Measurements from ENCODE around the gene ANTXR1.

Gene ANTXR1

GRCh38 chr2:69269330-69269729 is 256.4 kb downstream of the ANTXR1 start:
- no peaks in the 10 kb centered on the region for H3K36me3 ChIP-seq (ENCODE audit: control insufficient read depth, low read depth, low read length)
- H3K27ac ChIP-seq (ENCODE audit: low read length), result no peak overlapping the region
- no peak overlapping the region for H3K4me3 ChIP-seq (ENCODE audit: low read length)
- no peaks in the 10 kb centered on the region for H3K27me3 ChIP-seq (ENCODE audit: control insufficient read depth, insufficient read depth, low read length)
- no peaks in the 10 kb centered on the region for H3K4me1 ChIP-seq (ENCODE audit: control insufficient read depth, low read depth, low read length)
- no peaks in the 10 kb centered on the region for H3K9me3 ChIP-seq (ENCODE audit: control insufficient read depth, low read depth, low read length)
- H3K9ac ChIP-seq (ENCODE audit: low read length), result no peak overlapping the region

GRCh38 chr2:69271831-69272257 is 258.9 kb downstream of the ANTXR1 start:
- Histone ChIP-seq H3K9ac (ENCODE audit: low read length) (no peak overlapping the region), H3K9me3 (ENCODE audit: control insufficient read depth, low read depth, low read length) (no peaks in the 10 kb centered on the region), H3K4me3 (ENCODE audit: low read length) (no peak overlapping the region), H3K27me3 (ENCODE audit: control insufficient read depth, insufficient read depth, low read length) (no peaks in the 10 kb centered on the region), H3K36me3 (ENCODE audit: control insufficient read depth, low read depth, low read length) (no peaks in the 10 kb centered on the region), H3K4me1 (ENCODE audit: control insufficient read depth, low read depth, low read length) (no peaks in the 10 kb centered on the region), H3K27ac (ENCODE audit: low read length) (no peak overlapping the region)

- Histone ChIP-seq H3K9me3 (ENCODE audit: control insufficient read depth, low read depth, low read length) (no peaks in the 10 kb centered on the region), H3K4me1 (ENCODE audit: control insufficient read depth, low read depth, low read length) (no peaks in the 10 kb centered on the region), H3K9ac (ENCODE audit: low read length) (no peak overlapping the region), H3K27ac (ENCODE audit: low read length) (no peak overlapping the region), H3K27me3 (ENCODE audit: control insufficient read depth, insufficient read depth, low read length) (no peaks in the 10 kb centered on the region), H3K4me3 (ENCODE audit: low read length) (no peak overlapping the region), H3K36me3 (ENCODE audit: control insufficient read depth, low read depth, low read length) (no peaks in the 10 kb centered on the region)
Observed at GRCh38 chr2:69272803-69273471, 260.0 kb downstream of the ANTXR1 start.

- H3K36me3 ChIP-seq (ENCODE audit: control insufficient read depth, low read depth, low read length), result no peaks in the 10 kb centered on the region
- no peak overlapping the region for H3K9ac ChIP-seq (ENCODE audit: low read length)
- no peaks in the 10 kb centered on the region for H3K9me3 ChIP-seq (ENCODE audit: control insufficient read depth, low read depth, low read length)
- H3K27me3 ChIP-seq (ENCODE audit: control insufficient read depth, insufficient read depth, low read length), result no peaks in the 10 kb centered on the region
- no peak overlapping the region for H3K4me3 ChIP-seq (ENCODE audit: low read length)
- no peaks in the 10 kb centered on the region for H3K4me1 ChIP-seq (ENCODE audit: control insufficient read depth, low read depth, low read length)
- H3K27ac ChIP-seq (ENCODE audit: low read length), result no peak overlapping the region
Observed at GRCh38 chr2:69275490-69275889, 262.5 kb downstream of the ANTXR1 start.

- H3K9ac ChIP-seq (ENCODE audit: low read length), result no peak overlapping the region
- H3K9me3 ChIP-seq (ENCODE audit: control insufficient read depth, low read depth, low read length), result no peaks in the 10 kb centered on the region
- no peaks in the 10 kb centered on the region for H3K4me1 ChIP-seq (ENCODE audit: control insufficient read depth, low read depth, low read length)
- H3K27me3 ChIP-seq (ENCODE audit: control insufficient read depth, insufficient read depth, low read length), result no peaks in the 10 kb centered on the region
- no peak overlapping the region for H3K4me3 ChIP-seq (ENCODE audit: low read length)
- H3K27ac ChIP-seq (ENCODE audit: low read length), result no peak overlapping the region
- H3K36me3 ChIP-seq (ENCODE audit: control insufficient read depth, low read depth, low read length), result no peaks in the 10 kb centered on the region
Observed at GRCh38 chr2:69278366-69278765, 265.4 kb downstream of the ANTXR1 start.

- no peaks in the 10 kb centered on the region for H3K27me3 ChIP-seq (ENCODE audit: control insufficient read depth, insufficient read depth, low read length)
- no peak overlapping the region for H3K9ac ChIP-seq (ENCODE audit: low read length)
- no peaks in the 10 kb centered on the region for H3K4me1 ChIP-seq (ENCODE audit: control insufficient read depth, low read depth, low read length)
- H3K9me3 ChIP-seq (ENCODE audit: control insufficient read depth, low read depth, low read length), result no peaks in the 10 kb centered on the region
- no peaks in the 10 kb centered on the region for H3K36me3 ChIP-seq (ENCODE audit: control insufficient read depth, low read depth, low read length)
- no peak overlapping the region for H3K27ac ChIP-seq (ENCODE audit: low read length)
- H3K4me3 ChIP-seq (ENCODE audit: low read length), result no peak overlapping the region
Observed at GRCh38 chr2:69279211-69279610, 266.2 kb downstream of the ANTXR1 start.

- H3K4me1 ChIP-seq (ENCODE audit: control insufficient read depth, low read depth, low read length), result no peaks in the 10 kb centered on the region
Observed at GRCh38 chr2:69279931-69280681, 267.1 kb downstream of the ANTXR1 start.

GRCh38 chr2:69280796-69281412 is 267.9 kb downstream of the ANTXR1 start:
- Histone ChIP-seq H3K27me3 (ENCODE audit: control insufficient read depth, insufficient read depth, low read length) (no peaks in the 10 kb centered on the region), H3K36me3 (ENCODE audit: control insufficient read depth, low read depth, low read length) (no peaks in the 10 kb centered on the region), H3K9ac (ENCODE audit: low read length) (no peak overlapping the region), H3K4me1 (ENCODE audit: control insufficient read depth, low read depth, low read length) (no peaks in the 10 kb centered on the region), H3K27ac (ENCODE audit: low read length) (no peak overlapping the region), H3K9me3 (ENCODE audit: control insufficient read depth, low read depth, low read length) (no peaks in the 10 kb centered on the region), H3K4me3 (ENCODE audit: low read length) (no peak overlapping the region)

More at GRCh38 chr2:69279931-69280681, 267.1 kb downstream of the ANTXR1 start:
- Histone ChIP-seq H3K27ac (ENCODE audit: low read length) (no peak overlapping the region), H3K4me3 (ENCODE audit: low read length) (no peak overlapping the region), H3K36me3 (ENCODE audit: control insufficient read depth, low read depth, low read length) (no peaks in the 10 kb centered on the region), H3K9me3 (ENCODE audit: control insufficient read depth, low read depth, low read length) (no peaks in the 10 kb centered on the region), H3K9ac (ENCODE audit: low read length) (no peak overlapping the region), H3K27me3 (ENCODE audit: control insufficient read depth, insufficient read depth, low read length) (no peaks in the 10 kb centered on the region)

GRCh38 chr2:69285379-69285894 is 272.5 kb downstream of the ANTXR1 start:
- H3K4me3 ChIP-seq (ENCODE audit: low read length), result no peak overlapping the region
- no peaks in the 10 kb centered on the region for H3K4me1 ChIP-seq (ENCODE audit: control insufficient read depth, low read depth, low read length)
- H3K27ac ChIP-seq (ENCODE audit: low read length), result no peak overlapping the region
- H3K27me3 ChIP-seq (ENCODE audit: control insufficient read depth, insufficient read depth, low read length), result no peaks in the 10 kb centered on the region
- H3K9ac ChIP-seq (ENCODE audit: low read length), result no peak overlapping the region
- H3K36me3 ChIP-seq (ENCODE audit: control insufficient read depth, low read depth, low read length), result no peaks in the 10 kb centered on the region
- H3K9me3 ChIP-seq (ENCODE audit: control insufficient read depth, low read depth, low read length), result no peaks in the 10 kb centered on the region

GRCh38 chr2:69287544-69287943 is 274.6 kb downstream of the ANTXR1 start:
- H3K4me3 ChIP-seq (ENCODE audit: low read length), result no peak overlapping the region
- H3K27ac ChIP-seq (ENCODE audit: low read length), result no peak overlapping the region
- no peaks in the 10 kb centered on the region for H3K4me1 ChIP-seq (ENCODE audit: control insufficient read depth, low read depth, low read length)
- H3K36me3 ChIP-seq (ENCODE audit: control insufficient read depth, low read depth, low read length), result no peaks in the 10 kb centered on the region
- no peak overlapping the region for H3K9ac ChIP-seq (ENCODE audit: low read length)
- H3K27me3 ChIP-seq (ENCODE audit: control insufficient read depth, insufficient read depth, low read length), result no peaks in the 10 kb centered on the region
- H3K9me3 ChIP-seq (ENCODE audit: control insufficient read depth, low read depth, low read length), result no peaks in the 10 kb centered on the region

GRCh38 chr2:69288429-69288828 is 275.4 kb downstream of the ANTXR1 start:
- H3K4me1 ChIP-seq (ENCODE audit: control insufficient read depth, low read depth, low read length), result no peaks in the 10 kb centered on the region
- no peak overlapping the region for H3K27ac ChIP-seq (ENCODE audit: low read length)
- H3K9ac ChIP-seq (ENCODE audit: low read length), result no peak overlapping the region
- H3K27me3 ChIP-seq (ENCODE audit: control insufficient read depth, insufficient read depth, low read length), result no peaks in the 10 kb centered on the region
- H3K9me3 ChIP-seq (ENCODE audit: control insufficient read depth, low read depth, low read length), result no peaks in the 10 kb centered on the region
- H3K36me3 ChIP-seq (ENCODE audit: control insufficient read depth, low read depth, low read length), result no peaks in the 10 kb centered on the region
- H3K4me3 ChIP-seq (ENCODE audit: low read length), result no peak overlapping the region
